B cell (primary cell): ENCODE results near the gene SLC24A1.

Source experiments
- EZH2 ChIP-seq: IDR thresholded peaks from 2 replicates; pipeline ENCODE4 v1.6.1; 2012; ENCODE audit warnings: borderline replicate concordance, low read depth, mild to moderate bottlenecking, moderate library complexity, low read length; ENCODE audit not compliant: insufficient read depth, poor library complexity, severe bottlenecking
- TF ChIP-seq, protein P1 (sequence below): fragments of 200-600 bp; IDR thresholded peaks from one replicate; pipeline ENCODE4 v1.8.0; 2022; ENCODE audit warnings: antibody characterized with exemption, mild to moderate bottlenecking

DNA sequence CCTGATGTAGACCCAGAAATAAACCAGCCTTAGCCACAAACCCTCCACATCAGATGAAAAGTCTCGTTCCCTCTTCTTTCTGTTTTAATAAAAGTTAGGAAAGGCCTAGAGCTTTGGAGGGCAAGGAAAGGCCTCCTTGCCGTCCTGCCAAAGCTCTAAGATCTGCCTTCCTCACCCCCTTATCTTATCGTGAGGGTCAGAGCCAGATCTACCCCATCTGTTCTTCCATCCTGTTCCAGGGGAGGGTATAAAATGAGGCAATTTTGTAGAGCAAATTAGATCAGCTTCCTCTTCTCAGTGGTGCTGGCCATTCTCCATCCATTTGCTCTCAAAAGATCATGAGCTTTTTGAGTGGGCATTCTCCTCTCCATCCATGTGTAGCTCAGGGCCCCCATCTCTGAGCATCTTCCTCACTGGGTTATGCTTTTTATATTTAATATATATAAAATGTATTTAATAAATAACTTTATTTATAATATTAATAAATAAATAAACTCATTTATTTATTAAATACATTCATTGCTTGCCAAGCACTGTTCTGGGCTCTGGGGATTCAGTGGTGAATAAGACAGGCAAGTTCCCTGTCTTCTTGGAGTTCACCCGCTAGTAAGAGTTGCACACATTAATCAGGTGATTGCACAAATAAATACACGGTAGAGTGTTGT lies 2.0 kb upstream of the SLC24A1 start:
- no peak for TF ChIP-seq EZH2
- TF ChIP-seq, protein P1, sequence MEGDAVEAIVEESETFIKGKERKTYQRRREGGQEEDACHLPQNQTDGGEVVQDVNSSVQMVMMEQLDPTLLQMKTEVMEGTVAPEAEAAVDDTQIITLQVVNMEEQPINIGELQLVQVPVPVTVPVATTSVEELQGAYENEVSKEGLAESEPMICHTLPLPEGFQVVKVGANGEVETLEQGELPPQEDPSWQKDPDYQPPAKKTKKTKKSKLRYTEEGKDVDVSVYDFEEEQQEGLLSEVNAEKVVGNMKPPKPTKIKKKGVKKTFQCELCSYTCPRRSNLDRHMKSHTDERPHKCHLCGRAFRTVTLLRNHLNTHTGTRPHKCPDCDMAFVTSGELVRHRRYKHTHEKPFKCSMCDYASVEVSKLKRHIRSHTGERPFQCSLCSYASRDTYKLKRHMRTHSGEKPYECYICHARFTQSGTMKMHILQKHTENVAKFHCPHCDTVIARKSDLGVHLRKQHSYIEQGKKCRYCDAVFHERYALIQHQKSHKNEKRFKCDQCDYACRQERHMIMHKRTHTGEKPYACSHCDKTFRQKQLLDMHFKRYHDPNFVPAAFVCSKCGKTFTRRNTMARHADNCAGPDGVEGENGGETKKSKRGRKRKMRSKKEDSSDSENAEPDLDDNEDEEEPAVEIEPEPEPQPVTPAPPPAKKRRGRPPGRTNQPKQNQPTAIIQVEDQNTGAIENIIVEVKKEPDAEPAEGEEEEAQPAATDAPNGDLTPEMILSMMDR, result no peak
